OCI-LY7 (cell line): ENCODE data around the gene CASKIN1.

Source experiments
- EZH2phosphoT487 ChIP-seq: fragments of 200-600 bp; sonication (generic); IDR thresholded peaks from 2 replicates; pipeline ENCODE4 v1.6.1; 2018; ENCODE audit warnings: low read depth, borderline replicate concordance, mild to moderate bottlenecking, mixed run types, antibody characterized with exemption, low read length, moderate library complexity, mixed read lengths
- TF ChIP-seq, protein P1 (sequence below): fragments of 200-600 bp; sonication (generic); conservative IDR thresholded peaks from 2 replicates; pipeline ENCODE4 v1.5.1; 2014; ENCODE audit warnings: mild to moderate bottlenecking, antibody characterized with exemption, low read length, moderate library complexity, mixed read lengths

DNA sequence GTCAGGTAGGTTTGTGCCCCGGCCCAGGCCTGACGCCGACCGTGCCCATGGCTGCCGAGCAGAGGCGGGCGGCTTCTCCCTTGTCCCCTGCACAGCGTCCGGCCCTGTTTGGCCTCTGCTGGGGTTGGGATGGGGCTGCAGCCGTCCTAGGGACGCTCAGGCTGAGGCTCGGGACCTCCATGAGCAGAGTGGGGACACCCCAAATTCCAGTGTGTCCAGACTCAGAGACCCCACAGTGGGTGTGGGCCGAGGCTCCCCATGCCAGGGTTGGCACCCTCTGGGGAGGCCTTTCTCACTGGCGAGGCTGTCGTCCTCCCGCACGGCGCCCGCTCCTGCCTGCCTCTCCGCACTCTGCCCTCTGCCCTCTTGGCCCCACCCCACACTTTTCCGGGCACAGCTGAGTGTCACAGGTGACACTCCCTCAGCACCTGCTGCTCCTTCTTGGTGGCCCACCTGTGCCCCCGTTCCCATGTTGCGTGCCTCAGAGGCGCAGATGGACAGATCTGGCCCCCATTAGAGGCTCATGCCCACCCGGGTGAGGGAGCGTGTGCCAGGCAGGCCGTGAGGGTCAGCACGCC lies 24.7 kb downstream of the CASKIN1 start:
- TF ChIP-seq, protein P1, sequence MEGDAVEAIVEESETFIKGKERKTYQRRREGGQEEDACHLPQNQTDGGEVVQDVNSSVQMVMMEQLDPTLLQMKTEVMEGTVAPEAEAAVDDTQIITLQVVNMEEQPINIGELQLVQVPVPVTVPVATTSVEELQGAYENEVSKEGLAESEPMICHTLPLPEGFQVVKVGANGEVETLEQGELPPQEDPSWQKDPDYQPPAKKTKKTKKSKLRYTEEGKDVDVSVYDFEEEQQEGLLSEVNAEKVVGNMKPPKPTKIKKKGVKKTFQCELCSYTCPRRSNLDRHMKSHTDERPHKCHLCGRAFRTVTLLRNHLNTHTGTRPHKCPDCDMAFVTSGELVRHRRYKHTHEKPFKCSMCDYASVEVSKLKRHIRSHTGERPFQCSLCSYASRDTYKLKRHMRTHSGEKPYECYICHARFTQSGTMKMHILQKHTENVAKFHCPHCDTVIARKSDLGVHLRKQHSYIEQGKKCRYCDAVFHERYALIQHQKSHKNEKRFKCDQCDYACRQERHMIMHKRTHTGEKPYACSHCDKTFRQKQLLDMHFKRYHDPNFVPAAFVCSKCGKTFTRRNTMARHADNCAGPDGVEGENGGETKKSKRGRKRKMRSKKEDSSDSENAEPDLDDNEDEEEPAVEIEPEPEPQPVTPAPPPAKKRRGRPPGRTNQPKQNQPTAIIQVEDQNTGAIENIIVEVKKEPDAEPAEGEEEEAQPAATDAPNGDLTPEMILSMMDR, result no peak
- no peak for TF ChIP-seq EZH2phosphoT487
